ENCODE measurements around the gene GGTA1. TPM values are rescaled to one million over a fixed set of nuclear protein-coding genes. Genes with fewer than 3 reads are reported as not detected.

The GGTA1 gene
- total RNA-seq, 1 experiment from 2014 or later = not detected

- TF ChIP-seq AR (CRISPR knock-in tag; IDR thresholded peaks at IDR 0.05) = no peak
- no peak for TF ChIP-seq ZNF281 (CRISPR knock-in tag; IDR thresholded peaks at IDR 0.05)
- no peak for TF ChIP-seq NR1H2 (CRISPR knock-in tag; IDR thresholded peaks at IDR 0.05)
- no peak for TF ChIP-seq ZNF423 (CRISPR knock-in tag; IDR thresholded peaks at IDR 0.05)
These were observed 13.6 kb downstream of the GGTA1 start (continued) for GRCh38 chr9:121486043-121486442.

GRCh38 chr9:121485623-121486022, 14.0 kb downstream of the GGTA1 start:
- Mint-ChIP-seq H3K4me1 (peaks cover 2% of the 10 kb centered on the region; the same call in 1 of the 2 replicates), H3K27ac (no peak overlapping the region), H3K9me3 (no peaks in the 10 kb centered on the region), H3K4me3 (no peak overlapping the region), H3K36me3 (no peaks in the 10 kb centered on the region), H3K27me3 (ENCODE audit: low read depth) (no peaks in the 10 kb centered on the region; the same call in 1 of the 2 replicates)
- DNase-seq (ENCODE audit: low spot score) (no peak), ATAC-seq (no peak)
- TF ChIP-seq MAX (CRISPR knock-in tag; IDR thresholded peaks at IDR 0.05) = no peak
- no peak for TF ChIP-seq FOXP1 (CRISPR knock-in tag; IDR thresholded peaks at IDR 0.05; ENCODE audit: borderline replicate concordance)
- TF ChIP-seq GABPB1 (CRISPR knock-in tag; IDR thresholded peaks at IDR 0.05) = no peak
- no peak for TF ChIP-seq JAZF1 (CRISPR knock-in tag; IDR thresholded peaks at IDR 0.05)
- no peak for TF ChIP-seq IRF1 (CRISPR knock-in tag; IDR thresholded peaks at IDR 0.05)
- TF ChIP-seq ATF2 (CRISPR knock-in tag; IDR thresholded peaks at IDR 0.05; ENCODE audit: borderline replicate concordance, low read depth) = no peak
- TF ChIP-seq ZNF263 (CRISPR knock-in tag; IDR thresholded peaks at IDR 0.05; ENCODE audit: low read depth) = no peak
- no peak for TF ChIP-seq ETV6 (CRISPR knock-in tag; IDR thresholded peaks at IDR 0.05)
- TF ChIP-seq ZNF532 (CRISPR knock-in tag; IDR thresholded peaks at IDR 0.05; ENCODE audit: borderline replicate concordance) = no peak
- TF ChIP-seq HMGA2 (CRISPR knock-in tag; IDR thresholded peaks at IDR 0.05) = no peak
- TF ChIP-seq NR3C1 (CRISPR knock-in tag; conservative IDR thresholded peaks at IDR 0.05; ENCODE audit: low read depth) = no peak
- TF ChIP-seq ZNF317 (CRISPR knock-in tag; IDR thresholded peaks at IDR 0.05; ENCODE audit: borderline replicate concordance, low read depth) = no peak
- TF ChIP-seq ELF4 (CRISPR knock-in tag; IDR thresholded peaks at IDR 0.05; ENCODE audit: low read depth) = no peak
- no peak for TF ChIP-seq CBFB (CRISPR knock-in tag; IDR thresholded peaks at IDR 0.05; ENCODE audit: low read depth)
- no peak for TF ChIP-seq HMGXB4 (CRISPR knock-in tag; IDR thresholded peaks at IDR 0.05)
- ChIA-PET POLR2A (no interaction called here), CTCF (interaction anchor here (1.1 kb wide), 1 partner anchor 15 kb away, joined by 3 read pairs; no protein-coding TSS in a partner anchor)
